ENCODE results near the gene UNC13D. TPM values are rescaled to one million over a fixed set of nuclear protein-coding genes. Genes with fewer than 3 reads are reported as not detected.
A peak's percentile ranks its signal among the peaks of the same experiment; 100 is the strongest.
"Not testable (repeated sequence)": the region's sequence is repeated elsewhere in the genome, so short reads cannot be mapped to it uniquely, and the experiment has no call there.

The UNC13D gene
- total and polyA plus RNA-seq, 8 donors, result 4.7 to 29.0 (median 12.6) TPM

- no peaks in the 10 kb centered on the region for H3K36me3 ChIP-seq
- no peak for FAIRE-seq
- ATAC-seq, result no peak
- no peaks in the 10 kb centered on the region for H3K9me3 ChIP-seq
- WGBS, 2 donors, result 90 to 92% methylated on average over 37 to 38 of the region's 38 CpGs
- intact Hi-C loops (cut with DNase I), result no loop called here
- peaks cover 6 to 29% (median 27%) of the 10 kb centered on the region in 3 donors for H3K4me1 ChIP-seq
- H3K27me3 ChIP-seq, result no peaks in the 10 kb centered on the region
- H3K4me3 ChIP-seq, result no peak overlapping the region
- H3K27ac ChIP-seq, result peak overlapping the region in 2 of 4 donors; percentile 89 to 98
- TF ChIP-seq CTCF (IDR thresholded peaks at IDR 0.05), result no peak
- no peak for DNase-seq
These were observed 30.3 kb upstream of the UNC13D start for GRCh38 chr17:75874323-75875181.

DNA sequence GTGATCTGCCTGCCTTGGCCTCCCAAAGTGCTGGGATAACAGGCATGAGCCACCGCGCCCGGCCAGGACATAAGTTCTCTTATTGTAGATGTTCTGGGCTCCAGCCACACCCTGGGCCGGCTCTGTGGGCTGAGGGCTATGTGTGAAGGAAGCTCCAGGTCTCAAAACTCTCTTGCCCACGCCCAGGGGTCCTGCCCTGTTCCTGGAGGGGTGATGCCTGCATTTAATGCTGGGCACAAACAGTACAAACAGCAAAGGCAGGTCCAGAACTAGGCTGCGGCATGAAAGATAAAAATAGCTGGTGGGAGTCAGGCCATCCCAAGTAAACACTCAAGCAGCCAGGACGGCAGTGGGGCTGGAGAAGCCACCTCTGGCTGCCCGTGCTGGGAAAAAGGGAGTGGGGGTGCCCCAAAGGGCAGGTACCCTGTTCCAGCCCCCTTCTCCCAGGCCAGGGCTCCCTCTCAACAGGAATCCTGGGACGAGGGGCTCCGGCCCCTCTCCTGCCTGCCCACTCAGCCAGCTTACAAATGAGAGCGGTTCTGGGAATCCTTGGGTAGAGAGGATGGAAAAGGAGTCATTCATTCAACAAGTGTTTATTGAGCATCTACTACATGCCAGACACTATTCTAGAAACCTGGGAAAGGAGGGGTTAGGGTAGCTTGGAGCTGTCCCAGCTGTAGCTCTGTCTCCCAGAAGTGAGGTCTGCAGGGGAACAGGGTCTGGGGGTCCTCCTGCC lies 29.6 kb upstream of the UNC13D start:
- Histone ChIP-seq H3K27me3 (no peaks in the 10 kb centered on the region), H3K4me3 (no peak overlapping the region), H3K27ac (peak overlapping the region in 3 of 4 donors; percentile 49 to 84 (median 77)), H3K9me3 (no peaks in the 10 kb centered on the region), H3K4me1 (peaks cover 6 to 29% (median 27%) of the 10 kb centered on the region in 3 donors), H3K36me3 (no peaks in the 10 kb centered on the region)
- DNase-seq, result no peak
- 76 to 83% methylated on average over 11 of the region's 11 CpGs for WGBS, 2 donors
- intact Hi-C loops (cut with DNase I), result no loop called here
- TF ChIP-seq CTCF (IDR thresholded peaks at IDR 0.05), result no peak
- no peak for ATAC-seq
- FAIRE-seq, result no peak

- Histone ChIP-seq H3K27ac (peak overlapping the region; percentile 22 to 84 (median 63)), H3K4me3 (no peak overlapping the region), H3K36me3 (no peaks in the 10 kb centered on the region), H3K4me1 (peaks cover 6 to 29% (median 27%) of the 10 kb centered on the region in 3 donors), H3K9me3 (no peaks in the 10 kb centered on the region), H3K27me3 (no peaks in the 10 kb centered on the region)
- WGBS, 2 donors, result 48 to 57% methylated on average over 13 of the region's 13 CpGs
- no peak for TF ChIP-seq CTCF (IDR thresholded peaks at IDR 0.05)
- ATAC-seq, result peak in 3 of 4 donors; percentile 15 to 38 (median 20)
- intact Hi-C loops (cut with DNase I), result no loop called here
- no peak for FAIRE-seq
- DNase-seq, result peak in 2 of 6 donors; percentile 51 to 77
These were observed 28.5 kb upstream of the UNC13D start for GRCh38 chr17:75872434-75873351.

DNA sequence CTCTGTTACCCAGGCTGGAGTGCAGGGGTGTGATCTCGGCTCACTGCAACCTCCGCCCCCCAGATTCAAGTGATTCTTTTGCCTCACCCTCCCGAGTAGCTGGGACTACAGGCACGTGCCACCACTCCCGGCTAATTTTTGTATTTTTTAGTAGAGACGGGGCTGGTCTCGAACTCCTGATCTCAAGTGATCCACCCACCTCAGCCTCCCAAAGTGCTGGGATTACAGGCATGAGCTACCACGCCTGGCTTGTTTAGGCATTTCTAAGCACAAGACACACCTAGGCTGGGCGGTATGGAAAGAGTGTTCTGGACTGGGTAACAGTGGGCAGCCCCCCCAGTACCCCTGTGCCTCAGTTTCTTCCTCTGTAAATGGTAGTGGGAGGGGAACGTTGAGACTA lies 26.0 kb upstream of the UNC13D start:
- DNase-seq; ATAC-seq; H3K4me3 ChIP-seq; H3K27me3 ChIP-seq; FAIRE-seq; intact Hi-C loops (cut with DNase I); H3K36me3 ChIP-seq; H3K9me3 ChIP-seq: not testable (repeated sequence)
- Histone ChIP-seq H3K27ac (peak overlapping the region in 1 of 4 donors; percentile 9), H3K4me1 (peaks cover 0 to 12% (median 9%) of the 10 kb centered on the region in 3 donors)
- 78 to 82% methylated on average over 10 of the region's 10 CpGs for WGBS, 2 donors

Data from pancreas (tissue), 10 donors.